ENCODE results near the gene TDRD9.

TDRD9 gene
- total RNA-seq = 0.52 to 1.4 (median 0.77) reads per million in 3 donors

GRCh38 chr14:103928011-103928890, at the start of gene TDRD9:
Gene TDRD9 (plus strand): TSS chr14:103928456. CDS start chr14:103928510, 54 bp downstream.
- Histone ChIP-seq H3K27ac (ENCODE audit: insufficient read depth, low read length, poor library complexity, severe bottlenecking) (no peak within 1 kb of the TSS), H3K27me3 (replicated peaks; ENCODE audit: control insufficient read depth, insufficient read depth, low read length, poor library complexity, severe bottlenecking) (no peaks in the 10 kb centered on the region), H3K4me1 (ENCODE audit: control insufficient read depth, insufficient read depth, low read length, poor library complexity, severe bottlenecking) (no peaks in the 10 kb centered on the region), H3K9me3 (ENCODE audit: control insufficient read depth, low read length) (no peaks in the 10 kb centered on the region), H3K36me3 (ENCODE audit: control insufficient read depth, insufficient read depth, low read length) (no peaks in the 10 kb centered on the region), H3K4me3 (ENCODE audit: insufficient read depth, low read depth, low read length, poor library complexity, severe bottlenecking) (no peak within 1 kb of the TSS)
- DNase-seq = no peak

DNA sequence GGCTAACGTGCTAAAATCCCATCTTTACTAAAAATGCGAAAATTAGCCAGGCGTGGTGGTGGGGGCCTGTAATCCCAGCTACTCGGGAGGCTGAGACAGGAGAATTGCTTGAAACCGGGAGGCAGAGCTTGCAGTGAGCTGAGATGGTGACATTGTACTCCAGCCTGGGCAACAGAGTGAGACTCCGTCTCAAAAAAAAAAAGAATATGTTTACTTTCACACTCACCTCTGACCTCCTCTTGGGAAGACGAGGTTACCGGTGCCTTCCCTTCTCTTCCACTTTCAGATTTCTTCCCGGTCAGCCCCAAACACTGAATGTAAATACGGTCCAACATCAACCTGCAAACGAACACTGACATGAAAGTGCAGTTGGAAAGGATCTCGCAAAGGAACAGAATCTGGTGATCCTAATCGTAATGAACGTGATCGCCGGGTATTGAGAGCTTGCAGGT, 49.1 kb upstream of the TDRD9 start:
- Histone ChIP-seq H3K27me3 (replicated peaks; ENCODE audit: control insufficient read depth, insufficient read depth, low read length, poor library complexity, severe bottlenecking) (no peaks in the 10 kb centered on the region), H3K4me1 (ENCODE audit: control insufficient read depth, insufficient read depth, low read length, poor library complexity, severe bottlenecking) (peaks cover 13% of the 10 kb centered on the region)
- DNase-seq = no peak

DNA sequence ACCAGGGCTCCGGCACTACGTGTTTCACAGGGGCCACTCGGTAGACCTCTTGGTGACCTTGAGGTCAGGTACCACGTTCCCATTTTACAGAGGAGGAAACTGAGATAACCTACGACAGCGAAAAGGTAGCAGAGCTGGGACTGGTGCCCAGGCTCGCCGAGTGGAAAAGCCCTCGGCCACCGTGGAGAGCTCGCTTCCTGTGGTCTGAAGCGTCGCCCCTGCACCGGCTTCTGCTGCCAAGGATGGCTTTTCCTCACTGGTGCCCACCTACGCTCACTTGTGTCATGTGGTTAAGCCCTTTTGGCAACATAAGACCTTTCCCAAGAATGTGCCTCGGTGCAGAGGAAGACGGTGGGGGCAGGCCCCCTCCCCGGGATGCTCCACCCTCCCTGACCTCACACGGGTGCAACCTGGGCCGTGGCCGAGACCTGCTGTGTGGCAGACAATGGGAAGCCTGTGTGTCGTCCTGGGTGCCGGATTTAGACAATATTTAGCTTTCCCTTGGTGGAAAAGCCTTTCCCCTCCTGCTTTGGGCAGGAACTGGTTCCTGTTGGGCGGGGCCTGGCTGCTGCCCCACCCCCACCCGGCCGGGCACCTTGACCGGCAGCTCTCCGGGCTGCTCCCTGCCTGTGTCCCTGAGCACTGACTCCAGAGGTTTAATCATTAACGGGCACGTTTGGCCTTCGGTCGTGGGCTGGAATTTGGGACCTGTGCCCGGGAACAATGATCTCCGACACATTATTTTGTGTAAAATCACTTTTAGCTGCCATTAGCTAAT, 48.5 kb upstream of the TDRD9 start:
- Histone ChIP-seq H3K27ac (ENCODE audit: insufficient read depth, low read length, poor library complexity, severe bottlenecking) (no peak overlapping the region), H3K27me3 (replicated peaks; ENCODE audit: control insufficient read depth, insufficient read depth, low read length, poor library complexity, severe bottlenecking) (no peaks in the 10 kb centered on the region), H3K36me3 (ENCODE audit: control insufficient read depth, insufficient read depth, low read length) (no peaks in the 10 kb centered on the region), H3K4me3 (ENCODE audit: insufficient read depth, low read depth, low read length, poor library complexity, severe bottlenecking) (peak overlapping the region; percentile 42), H3K4me1 (ENCODE audit: control insufficient read depth, insufficient read depth, low read length, poor library complexity, severe bottlenecking) (peaks cover 13% of the 10 kb centered on the region), H3K9me3 (ENCODE audit: control insufficient read depth, low read length) (no peaks in the 10 kb centered on the region)
- DNase-seq = no peak

More for the DNA sequence above, 49.1 kb upstream of the TDRD9 start:
- H3K27ac ChIP-seq (ENCODE audit: insufficient read depth, low read length, poor library complexity, severe bottlenecking) = no peak overlapping the region
- no peaks in the 10 kb centered on the region for H3K9me3 ChIP-seq (ENCODE audit: control insufficient read depth, low read length)
- no peaks in the 10 kb centered on the region for H3K36me3 ChIP-seq (ENCODE audit: control insufficient read depth, insufficient read depth, low read length)
- H3K4me3 ChIP-seq (ENCODE audit: insufficient read depth, low read depth, low read length, poor library complexity, severe bottlenecking) = no peak overlapping the region

DNA sequence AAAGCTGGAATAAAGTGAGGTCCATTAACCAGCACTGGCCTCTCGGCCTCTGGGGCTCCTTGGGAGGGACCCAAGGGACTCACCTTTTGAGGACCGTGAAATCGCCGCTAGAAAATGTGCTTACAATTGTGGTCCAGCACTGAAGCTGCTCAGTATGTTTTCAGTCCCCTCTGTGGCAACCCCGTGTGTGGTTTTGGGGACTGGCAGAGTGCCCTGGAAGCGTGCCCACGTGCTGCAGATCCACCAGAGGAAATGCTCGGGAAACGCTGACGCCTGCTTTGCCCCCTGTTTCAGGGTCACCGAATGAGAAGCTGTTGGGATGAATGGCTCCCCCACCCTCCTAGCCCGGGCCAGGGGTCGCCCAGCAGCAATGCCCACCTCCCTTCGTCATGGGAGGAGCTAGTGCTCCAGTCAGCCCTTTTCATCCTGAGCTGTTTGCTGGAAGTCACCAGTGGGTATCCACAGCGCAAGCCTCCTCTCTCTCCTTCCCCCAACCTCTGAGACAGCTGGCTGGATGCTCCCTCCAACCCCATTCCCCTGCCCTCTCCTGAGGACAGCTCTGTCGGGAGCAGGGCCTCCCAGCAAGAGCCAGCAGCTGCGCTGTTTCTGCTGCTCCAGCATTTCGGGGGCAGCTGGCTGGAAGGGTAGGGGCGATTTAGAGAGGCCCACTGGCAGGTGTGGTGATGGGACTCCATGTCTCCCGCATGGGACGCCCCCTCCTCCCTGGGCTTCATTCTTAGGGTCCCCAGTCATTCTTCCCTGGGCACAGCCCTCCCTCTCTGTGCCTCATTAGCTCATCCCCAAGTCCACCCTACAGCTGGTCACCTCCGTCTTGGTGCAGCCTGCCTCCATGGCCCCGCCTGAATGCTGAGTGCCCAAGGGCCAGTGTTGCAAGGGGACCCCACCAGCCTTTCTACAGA, 47.6 kb upstream of the TDRD9 start:
- H3K4me1 ChIP-seq (ENCODE audit: control insufficient read depth, insufficient read depth, low read length, poor library complexity, severe bottlenecking) = peaks cover 13% of the 10 kb centered on the region
- no peaks in the 10 kb centered on the region for H3K9me3 ChIP-seq (ENCODE audit: control insufficient read depth, low read length)
- DNase-seq = no peak
- H3K36me3 ChIP-seq (ENCODE audit: control insufficient read depth, insufficient read depth, low read length) = no peaks in the 10 kb centered on the region
- H3K4me3 ChIP-seq (ENCODE audit: insufficient read depth, low read depth, low read length, poor library complexity, severe bottlenecking) = no peak overlapping the region
- H3K27ac ChIP-seq (ENCODE audit: insufficient read depth, low read length, poor library complexity, severe bottlenecking) = no peak overlapping the region
- H3K27me3 ChIP-seq (replicated peaks; ENCODE audit: control insufficient read depth, insufficient read depth, low read length, poor library complexity, severe bottlenecking) = no peaks in the 10 kb centered on the region

DNA sequence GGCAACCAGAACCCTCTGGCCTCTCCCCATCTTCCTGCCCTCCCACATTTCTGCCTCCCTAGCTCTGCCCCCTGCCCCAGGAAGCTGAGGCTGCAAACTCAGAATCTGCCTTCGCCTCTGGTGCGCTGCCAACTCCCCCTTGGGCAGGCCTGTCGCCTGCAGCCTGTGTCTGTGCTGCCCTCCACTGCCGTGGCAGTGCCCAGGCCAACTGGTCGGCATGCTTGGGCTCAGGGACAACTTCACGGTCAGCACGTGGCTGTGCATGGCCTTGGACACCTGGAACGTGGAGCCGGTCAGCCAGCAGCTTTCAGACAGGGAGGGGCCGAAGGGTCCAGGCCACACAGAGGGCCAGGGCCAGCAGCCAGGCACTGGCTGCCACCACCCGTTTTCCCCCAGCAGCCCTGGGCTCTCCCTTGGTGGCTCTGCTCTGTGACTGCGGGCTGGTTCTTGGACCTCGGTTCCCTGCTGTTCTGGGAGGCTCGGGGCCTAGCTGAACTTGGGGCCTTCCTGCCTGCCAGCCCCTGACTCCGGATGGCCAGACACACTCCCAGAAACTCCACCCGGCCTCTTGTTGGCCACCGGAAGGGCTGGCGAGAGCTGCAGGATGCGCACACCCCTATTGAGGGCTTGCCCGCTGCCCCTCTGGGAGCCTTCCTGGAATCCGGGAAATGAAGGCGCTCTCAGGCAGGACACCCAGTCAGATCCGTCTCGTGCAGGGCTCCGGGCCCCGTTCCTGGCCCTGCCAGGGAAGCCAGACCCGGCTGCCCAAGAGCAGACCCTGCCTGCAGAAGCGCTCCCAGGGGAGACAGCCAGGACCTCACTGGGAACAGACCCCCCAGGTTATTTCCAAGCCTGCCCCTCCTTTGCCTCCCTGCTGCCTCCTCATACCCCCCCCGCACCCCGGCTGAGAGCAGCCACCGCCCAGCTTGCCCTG, 46.7 kb upstream of the TDRD9 start:
- DNase-seq = no peak
- Histone ChIP-seq H3K4me3 (ENCODE audit: insufficient read depth, low read depth, low read length, poor library complexity, severe bottlenecking) (no peak overlapping the region), H3K27ac (ENCODE audit: insufficient read depth, low read length, poor library complexity, severe bottlenecking) (no peak overlapping the region), H3K4me1 (ENCODE audit: control insufficient read depth, insufficient read depth, low read length, poor library complexity, severe bottlenecking) (peaks cover 13% of the 10 kb centered on the region), H3K36me3 (ENCODE audit: control insufficient read depth, insufficient read depth, low read length) (no peaks in the 10 kb centered on the region), H3K27me3 (replicated peaks; ENCODE audit: control insufficient read depth, insufficient read depth, low read length, poor library complexity, severe bottlenecking) (no peaks in the 10 kb centered on the region), H3K9me3 (ENCODE audit: control insufficient read depth, low read length) (no peaks in the 10 kb centered on the region)

DNA sequence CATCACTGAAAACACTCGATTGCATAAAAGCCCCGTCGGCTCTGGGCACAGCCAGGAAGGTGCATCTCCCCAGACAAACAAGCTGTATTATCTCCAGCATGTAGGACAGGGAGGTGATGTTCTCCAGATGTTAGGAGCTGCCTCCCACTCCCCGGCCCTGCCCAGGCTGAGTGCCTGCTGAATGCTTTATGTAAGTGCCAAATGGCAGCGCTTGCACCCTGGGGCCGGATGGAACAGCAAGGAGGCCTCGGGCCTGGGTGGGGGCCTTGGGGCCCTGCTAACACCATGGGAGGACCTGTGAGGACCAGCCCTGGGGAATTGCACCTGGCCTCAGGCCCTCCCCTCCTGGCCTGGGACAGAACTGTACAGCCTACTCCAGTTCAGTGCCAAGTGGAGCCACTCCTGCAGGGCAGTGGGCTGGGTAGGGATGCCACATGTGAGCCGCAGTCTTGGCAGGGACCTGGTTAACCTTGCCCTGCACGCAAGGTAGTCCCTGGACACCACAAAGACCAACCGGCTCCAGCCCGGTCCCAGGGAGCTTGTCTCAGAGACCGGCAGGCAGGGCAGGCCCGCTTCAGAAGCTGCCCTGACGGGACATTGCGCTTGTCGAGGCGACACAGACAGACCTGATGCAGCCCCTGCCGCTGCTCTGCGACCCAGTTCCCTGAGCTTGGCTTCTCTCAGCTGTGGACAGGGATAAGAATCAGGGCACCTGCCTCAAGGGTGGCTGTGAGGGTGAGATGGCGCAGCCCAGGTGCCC, 45.6 kb upstream of the TDRD9 start:
- H3K4me3 ChIP-seq (ENCODE audit: insufficient read depth, low read depth, low read length, poor library complexity, severe bottlenecking) = no peak overlapping the region
- no peak overlapping the region for H3K27ac ChIP-seq (ENCODE audit: insufficient read depth, low read length, poor library complexity, severe bottlenecking)
- H3K27me3 ChIP-seq (replicated peaks; ENCODE audit: control insufficient read depth, insufficient read depth, low read length, poor library complexity, severe bottlenecking) = no peaks in the 10 kb centered on the region

GRCh38 chr14:103883263-103883523, 45.1 kb upstream of the TDRD9 start:
- H3K4me3 ChIP-seq (ENCODE audit: insufficient read depth, low read depth, low read length, poor library complexity, severe bottlenecking) = no peak overlapping the region
- no peaks in the 10 kb centered on the region for H3K9me3 ChIP-seq (ENCODE audit: control insufficient read depth, low read length)
- no peak for DNase-seq
- H3K4me1 ChIP-seq (ENCODE audit: control insufficient read depth, insufficient read depth, low read length, poor library complexity, severe bottlenecking) = peaks cover 13% of the 10 kb centered on the region
- no peaks in the 10 kb centered on the region for H3K27me3 ChIP-seq (replicated peaks; ENCODE audit: control insufficient read depth, insufficient read depth, low read length, poor library complexity, severe bottlenecking)
- no peaks in the 10 kb centered on the region for H3K36me3 ChIP-seq (ENCODE audit: control insufficient read depth, insufficient read depth, low read length)
- no peak overlapping the region for H3K27ac ChIP-seq (ENCODE audit: insufficient read depth, low read length, poor library complexity, severe bottlenecking)

More for the DNA sequence above, 45.6 kb upstream of the TDRD9 start:
- H3K36me3 ChIP-seq (ENCODE audit: control insufficient read depth, insufficient read depth, low read length) = no peaks in the 10 kb centered on the region
- H3K9me3 ChIP-seq (ENCODE audit: control insufficient read depth, low read length) = no peaks in the 10 kb centered on the region
- peaks cover 13% of the 10 kb centered on the region for H3K4me1 ChIP-seq (ENCODE audit: control insufficient read depth, insufficient read depth, low read length, poor library complexity, severe bottlenecking)
- DNase-seq = no peak

- no peak overlapping the region for H3K27ac ChIP-seq (ENCODE audit: insufficient read depth, low read length, poor library complexity, severe bottlenecking)
- H3K9me3 ChIP-seq (ENCODE audit: control insufficient read depth, low read length) = no peaks in the 10 kb centered on the region
- H3K36me3 ChIP-seq (ENCODE audit: control insufficient read depth, insufficient read depth, low read length) = no peaks in the 10 kb centered on the region
- H3K4me3 ChIP-seq (ENCODE audit: insufficient read depth, low read depth, low read length, poor library complexity, severe bottlenecking) = no peak overlapping the region
- no peak for DNase-seq
- H3K4me1 ChIP-seq (ENCODE audit: control insufficient read depth, insufficient read depth, low read length, poor library complexity, severe bottlenecking) = peaks cover 9% of the 10 kb centered on the region
- H3K27me3 ChIP-seq (replicated peaks; ENCODE audit: control insufficient read depth, insufficient read depth, low read length, poor library complexity, severe bottlenecking) = no peaks in the 10 kb centered on the region
Observed at GRCh38 chr14:103884854-103885253, 43.4 kb upstream of the TDRD9 start.
